GM21717 (cell line): Measurements from ENCODE around the gene SH3RF2.
"Not testable (repeated sequence)": the region's sequence is repeated elsewhere in the genome, so short reads cannot be mapped to it uniquely, and the experiment has no call there.

Source experiments
- ATAC-seq: cut with Tn5 transposase; IDR thresholded peaks from one replicate; pipeline ENCODE4 v1.9.1; 2021; ENCODE audit warnings: mild to moderate bottlenecking, moderate library complexity; ENCODE audit not compliant: unreplicated experiment

Gene SH3RF2

DNA sequence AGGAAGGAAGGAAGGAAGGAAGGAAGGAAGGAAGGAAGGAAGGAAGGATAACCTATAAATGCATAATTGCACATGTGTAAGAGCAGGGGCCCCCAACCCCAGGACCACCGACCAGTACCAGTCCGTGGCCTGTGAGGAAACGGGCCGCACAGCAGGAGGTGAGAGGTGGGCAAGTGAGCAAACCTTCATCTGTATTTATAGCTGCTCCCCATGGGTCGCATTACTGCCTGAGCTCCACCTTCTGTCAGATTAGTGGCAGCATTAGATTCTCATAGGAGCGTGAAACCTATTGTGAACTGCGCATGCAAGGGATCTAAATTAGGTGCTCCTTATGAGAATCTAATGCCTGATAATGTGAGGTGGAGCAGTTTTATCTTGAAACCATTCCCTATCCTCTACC lies 66.1 kb downstream of the SH3RF2 start:
- no peak for ATAC-seq

DNA sequence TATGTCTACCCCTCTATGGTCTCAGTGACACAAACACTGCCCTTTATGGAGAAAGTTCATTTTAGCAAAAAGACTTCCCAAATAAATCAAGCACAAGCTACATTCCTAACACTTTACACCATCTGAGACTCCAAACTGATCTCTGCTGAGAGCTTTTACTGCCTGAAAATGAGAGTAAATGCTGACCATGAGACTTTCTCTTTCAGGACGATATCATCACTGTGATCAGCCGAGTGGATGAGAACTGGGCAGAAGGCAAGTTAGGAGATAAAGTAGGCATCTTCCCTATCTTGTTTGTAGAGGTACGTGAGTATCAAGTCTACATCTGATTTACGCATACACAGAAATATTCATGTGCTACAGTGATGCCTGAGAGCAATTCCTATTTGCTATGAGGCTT lies 67.5 kb downstream of the SH3RF2 start:
- ATAC-seq = no peak

DNA sequence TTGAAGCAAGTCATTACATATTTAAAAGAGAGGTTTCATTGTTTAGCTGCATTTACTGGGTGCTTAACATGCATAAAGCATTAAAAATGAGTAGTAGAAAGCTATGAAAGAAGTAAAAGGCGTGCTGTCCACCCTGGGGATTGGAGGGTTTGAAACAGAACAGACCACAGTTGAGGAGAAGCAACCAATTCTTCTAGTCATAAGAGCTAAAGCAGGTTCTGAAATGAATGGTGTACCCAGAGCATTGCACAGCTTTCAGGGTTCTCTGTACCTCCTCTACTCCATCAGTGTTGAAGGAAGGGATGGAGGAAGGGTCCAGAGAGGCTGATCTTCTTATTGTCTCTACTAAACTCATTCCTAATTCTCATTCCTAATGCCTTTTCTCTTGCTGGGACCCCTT lies 68.9 kb downstream of the SH3RF2 start:
- ATAC-seq = no peak

DNA sequence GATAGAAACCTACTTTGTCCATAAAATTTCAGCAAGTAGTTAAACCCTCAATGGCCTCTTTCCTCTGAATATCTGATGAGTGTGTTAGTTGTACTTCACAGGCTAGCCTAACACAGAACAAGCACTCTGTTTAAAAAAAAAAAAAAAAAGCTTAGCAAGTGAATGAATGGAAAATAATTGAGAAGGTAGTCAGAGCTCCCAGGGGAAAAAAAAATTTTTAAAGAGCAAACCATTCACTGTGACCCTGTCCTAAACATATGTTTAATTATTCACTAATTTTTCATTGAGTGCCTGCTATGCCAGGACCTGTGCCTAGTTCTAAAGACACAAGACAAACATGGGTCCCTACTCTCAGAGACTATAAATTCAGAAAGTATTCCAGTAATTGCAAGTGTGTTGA lies 69.3 kb downstream of the SH3RF2 start:
- no peak for ATAC-seq

DNA sequence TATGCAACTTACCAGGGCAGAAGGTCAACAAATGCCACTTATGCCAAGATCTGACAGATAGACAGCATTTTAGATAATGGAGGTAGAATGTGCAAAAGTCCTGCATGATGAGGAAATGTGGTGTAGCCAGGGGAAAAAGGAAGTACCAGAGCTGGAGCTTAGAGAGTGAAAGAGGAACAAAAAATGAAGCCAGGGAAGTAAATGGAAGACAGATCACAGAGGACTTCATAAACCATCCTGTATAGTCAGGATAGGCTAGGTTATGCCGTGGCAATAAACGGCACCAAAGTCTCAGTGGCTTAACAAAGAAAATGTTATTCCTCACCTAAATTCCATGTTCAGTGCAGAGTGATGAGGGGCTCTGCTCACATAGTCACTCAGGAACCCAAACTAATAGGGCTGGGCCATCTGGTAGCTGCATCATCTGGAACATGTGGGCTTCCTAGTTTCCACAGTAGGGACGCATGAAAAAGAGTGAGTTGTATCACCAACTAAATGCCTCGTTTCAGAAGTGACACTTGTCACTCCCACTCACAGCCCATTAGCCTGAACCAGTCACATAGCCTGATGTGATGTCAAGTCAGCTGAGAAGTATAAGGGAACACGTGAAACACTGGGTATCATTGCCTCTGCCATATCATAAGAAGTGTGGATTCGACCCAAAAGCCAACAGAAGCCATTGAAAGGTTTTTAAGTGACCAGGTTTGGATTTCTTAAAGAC lies 70.3 kb downstream of the SH3RF2 start:
- no peak for ATAC-seq

DNA sequence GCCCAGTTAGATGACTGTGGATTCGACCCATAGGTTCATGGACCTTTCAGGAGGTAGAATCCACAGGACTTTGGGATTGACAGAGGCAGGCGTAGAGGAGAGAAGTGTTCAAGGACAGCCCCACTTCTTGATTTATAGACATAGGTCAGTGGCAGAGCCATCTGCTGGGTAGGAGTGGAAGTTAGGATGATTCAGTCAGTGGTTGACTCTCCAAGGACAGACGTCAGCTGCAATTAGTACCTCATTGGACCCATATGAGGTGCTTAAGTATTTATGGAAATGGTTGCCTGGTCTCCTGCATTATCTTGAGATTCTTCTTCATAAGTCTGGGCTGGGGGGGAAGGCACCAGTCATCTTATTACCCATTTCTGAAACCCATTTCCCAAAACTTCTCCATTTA lies 70.9 kb downstream of the SH3RF2 start:
- ATAC-seq = no peak

DNA sequence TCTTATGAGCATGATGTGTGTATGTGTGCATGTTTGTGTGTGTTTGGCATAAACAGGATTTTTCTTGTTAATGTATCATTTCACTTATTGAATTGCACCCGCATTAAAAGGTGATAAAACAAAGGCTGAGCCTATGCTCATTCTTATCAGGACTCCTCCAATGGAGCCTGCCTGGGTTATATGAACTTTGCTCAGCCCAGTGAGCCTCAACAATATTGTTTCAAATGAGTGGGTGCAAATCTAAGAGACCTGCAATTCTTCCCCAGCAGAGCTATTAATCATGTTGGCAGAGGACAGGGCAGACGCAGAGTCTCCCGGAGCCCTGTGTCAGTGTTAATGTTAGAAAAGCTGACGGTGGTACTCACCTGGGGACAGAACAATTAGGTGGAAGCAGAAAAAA lies 71.6 kb downstream of the SH3RF2 start:
- ATAC-seq = no peak

DNA sequence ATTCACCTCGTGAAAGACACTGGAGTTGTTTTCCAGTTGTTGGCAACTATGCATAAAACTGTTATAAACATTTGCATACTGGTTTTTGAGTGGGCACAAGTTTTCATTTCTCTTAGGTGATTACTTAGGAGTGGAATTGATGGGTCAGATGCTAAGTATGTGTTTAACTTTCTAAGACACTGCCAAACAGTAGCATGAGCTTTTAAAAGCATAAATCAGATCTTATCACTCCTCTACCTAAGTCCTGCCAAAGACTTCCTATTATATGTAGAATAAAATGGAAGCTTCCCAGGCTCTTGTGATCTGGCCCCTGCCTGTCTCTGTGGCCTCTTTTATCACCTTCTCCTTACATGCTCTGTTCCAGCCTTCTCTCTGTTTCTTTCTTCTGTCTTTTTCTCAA lies 72.6 kb downstream of the SH3RF2 start:
- ATAC-seq = no peak

DNA sequence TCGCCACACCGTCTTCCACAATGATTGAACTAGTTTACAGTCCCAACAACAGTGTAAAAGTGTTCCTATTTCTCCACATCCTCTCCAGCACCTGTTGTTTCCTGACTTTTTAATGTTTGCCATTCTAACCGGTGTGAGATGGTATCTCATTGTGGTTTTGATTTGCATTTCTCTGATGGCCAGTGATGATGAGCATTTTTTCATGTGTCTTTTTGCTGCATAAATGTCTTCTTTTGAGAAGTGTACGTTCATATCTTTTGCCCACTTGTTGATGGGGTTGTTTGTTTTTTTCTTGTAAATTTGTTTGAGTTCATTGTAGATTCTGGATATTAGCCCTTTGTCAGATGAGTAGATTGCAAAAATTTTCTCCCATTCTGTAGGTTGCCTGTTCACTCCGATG lies 74.1 kb downstream of the SH3RF2 start:
- ATAC-seq = not testable (repeated sequence)

DNA sequence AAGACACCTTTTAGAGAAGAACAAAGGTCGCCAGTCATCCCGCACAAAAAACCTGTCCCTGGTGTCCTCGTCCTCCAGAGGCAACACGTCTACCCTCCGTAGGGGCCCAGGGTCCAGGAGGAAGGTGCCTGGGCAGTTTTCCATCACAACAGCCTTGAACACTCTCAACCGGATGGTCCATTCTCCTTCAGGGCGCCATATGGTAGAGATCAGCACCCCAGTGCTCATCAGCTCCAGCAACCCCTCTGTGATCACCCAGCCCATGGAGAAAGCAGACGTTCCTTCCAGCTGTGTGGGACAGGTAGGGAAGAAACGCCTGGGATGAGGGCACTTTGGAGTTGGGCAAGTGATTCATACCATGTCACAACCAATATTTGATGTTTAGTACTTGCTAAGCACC lies 77.4 kb downstream of the SH3RF2 start:
- no peak for ATAC-seq

DNA sequence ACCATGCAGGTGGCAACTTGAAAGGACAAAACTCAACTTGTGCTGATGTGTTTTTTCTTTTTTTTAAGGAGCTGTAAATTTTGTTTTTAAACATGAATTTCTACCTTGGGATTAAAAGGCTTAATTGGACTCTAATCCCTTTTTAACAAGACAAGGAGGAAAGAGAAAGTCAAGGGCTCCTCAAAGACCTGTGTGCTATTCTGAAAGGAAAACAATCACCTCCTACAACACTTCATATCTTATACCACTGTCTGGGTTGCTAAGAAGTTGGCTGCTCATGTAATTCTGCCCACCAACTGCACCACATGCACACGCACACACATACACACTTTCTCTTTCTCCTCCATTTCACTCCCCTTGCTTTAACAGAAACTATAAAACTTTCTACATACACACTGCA lies 78.6 kb downstream of the SH3RF2 start:
- no peak for ATAC-seq

DNA sequence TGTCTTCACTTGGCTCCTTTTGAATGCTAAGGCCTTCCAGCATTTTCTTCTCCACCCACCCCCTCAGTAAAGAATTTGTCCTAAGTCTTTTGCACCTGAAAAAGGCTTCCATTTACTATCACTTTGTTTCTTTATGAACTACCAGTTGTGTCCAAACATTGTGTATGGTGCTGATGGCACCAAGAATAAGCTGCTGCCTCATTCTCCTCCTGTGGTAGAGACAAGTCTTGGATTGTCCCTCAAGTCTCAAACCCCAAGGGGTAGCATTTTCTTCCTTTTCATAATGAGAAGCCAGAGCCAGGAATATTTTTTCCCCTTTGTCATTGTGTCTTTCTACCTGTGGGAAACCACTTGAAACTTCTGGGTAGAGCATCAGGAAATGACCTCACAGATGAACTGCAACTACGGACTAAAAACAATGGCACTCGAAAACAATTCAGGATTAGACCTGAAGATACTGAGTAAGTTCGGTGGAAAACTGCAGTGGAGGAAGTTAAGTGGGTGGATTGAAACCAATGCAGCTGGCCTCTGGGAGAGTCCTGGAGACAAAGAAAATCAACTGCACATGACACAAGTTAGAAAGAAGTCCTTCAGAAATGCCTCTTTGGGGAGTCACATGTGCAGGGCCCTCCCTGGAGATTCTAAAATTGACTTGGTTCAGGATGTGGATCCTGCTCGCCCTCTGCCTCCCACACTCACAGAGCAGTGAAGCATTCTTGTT lies 80.5 kb downstream of the SH3RF2 start:
- no peak for ATAC-seq

DNA sequence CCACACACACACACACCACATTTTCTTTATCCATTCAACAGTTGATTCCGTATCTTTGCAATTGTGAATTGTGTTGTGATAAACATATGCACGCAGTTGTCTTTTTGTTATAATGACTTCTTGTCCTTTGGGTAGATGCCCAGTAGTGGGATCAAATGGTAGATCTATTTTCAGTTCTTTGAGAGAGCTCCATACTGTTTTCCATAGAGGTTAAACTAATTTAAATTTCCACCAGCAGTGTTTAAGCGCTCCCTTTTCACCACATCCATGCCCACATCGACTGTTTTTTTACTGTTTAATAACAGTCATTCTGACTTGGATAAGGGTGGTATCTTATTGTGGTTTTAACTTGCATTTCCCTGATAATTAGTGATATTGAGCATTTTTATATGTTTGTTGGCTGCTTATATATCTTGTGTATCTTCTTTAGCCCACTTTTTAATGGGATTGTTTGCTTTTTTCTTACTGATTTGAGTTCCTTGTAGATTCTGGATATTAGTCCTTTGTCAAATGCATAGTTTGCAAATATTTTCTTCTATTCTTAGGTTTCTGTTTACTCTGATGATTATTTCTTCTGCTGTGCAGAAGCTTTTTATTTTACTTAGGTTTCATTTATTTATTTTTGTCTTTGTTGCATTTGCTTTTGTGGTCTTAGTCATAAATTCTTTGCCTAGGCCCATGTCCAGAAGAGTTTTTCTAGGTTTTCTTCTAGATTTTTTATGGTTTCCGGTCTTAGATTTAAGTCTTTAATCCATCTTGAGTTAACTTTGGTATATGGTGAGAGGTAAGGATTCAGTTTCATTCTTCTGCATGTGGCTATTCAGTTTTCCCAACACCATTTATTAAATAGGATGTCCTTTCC lies 82.4 kb downstream of the SH3RF2 start:
- no peak for ATAC-seq

DNA sequence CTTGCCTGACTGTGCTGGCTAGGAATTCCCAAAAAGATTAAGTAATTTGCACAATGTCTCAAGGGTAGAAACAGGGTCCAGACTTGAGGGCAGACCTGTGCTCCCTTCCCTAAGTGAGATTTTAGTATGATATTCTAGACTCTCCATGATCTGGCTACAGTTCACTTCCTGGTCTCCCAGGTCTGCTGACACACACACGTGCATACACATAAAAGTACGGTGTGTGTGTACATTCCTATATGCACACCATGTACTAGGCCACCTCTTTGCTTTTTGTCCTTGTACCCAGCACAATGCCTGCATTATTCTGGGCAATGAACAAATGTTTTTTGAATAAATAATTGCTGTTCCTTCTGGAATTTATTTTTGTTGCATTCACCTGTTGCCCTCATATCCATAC lies 83.7 kb downstream of the SH3RF2 start:
- no peak for ATAC-seq

DNA sequence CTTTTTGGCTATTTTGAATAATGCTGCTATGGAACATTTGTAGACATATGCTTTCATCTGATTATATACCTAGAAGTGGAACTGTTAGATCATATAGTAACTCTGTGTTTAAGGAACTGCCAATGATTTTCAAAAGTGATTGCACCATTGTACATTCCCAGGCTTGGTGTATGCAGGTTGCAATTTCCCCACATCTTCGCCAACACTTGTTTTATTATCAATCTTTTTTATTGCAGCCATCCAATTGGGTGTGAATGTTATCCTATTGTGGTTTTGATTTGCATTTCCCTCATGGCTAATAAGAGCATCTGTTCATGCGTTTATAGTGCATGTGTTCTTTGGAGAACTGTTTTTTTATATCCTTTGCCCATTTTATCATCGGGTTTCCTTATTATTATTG lies 87.7 kb downstream of the SH3RF2 start:
- no peak for ATAC-seq

DNA sequence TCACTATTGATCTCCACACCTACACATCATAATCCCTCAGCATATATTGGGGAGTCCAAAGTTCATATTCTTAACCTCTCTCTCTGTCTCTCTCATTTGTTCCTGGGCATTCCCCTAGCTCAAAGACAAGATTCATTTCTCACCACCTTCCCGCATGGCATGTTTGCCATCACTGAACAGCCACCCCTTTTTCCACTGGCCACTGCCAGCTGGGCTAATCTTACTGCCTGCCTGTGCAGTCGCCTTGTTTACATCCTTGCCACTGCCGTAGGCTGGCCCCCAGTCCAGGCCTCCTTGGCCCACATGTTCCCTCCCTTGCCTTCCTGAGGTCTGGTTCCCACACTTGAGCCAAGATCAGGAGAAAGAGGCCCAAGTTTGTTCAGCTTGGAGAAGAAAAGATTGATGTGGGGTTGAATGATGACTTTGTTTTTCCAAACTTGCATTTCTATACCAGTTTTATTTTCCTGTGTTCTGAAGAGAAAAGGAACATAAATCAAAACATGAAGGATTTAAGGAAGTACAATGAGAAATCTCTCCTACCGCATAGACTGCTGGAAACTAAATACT lies 88.8 kb downstream of the SH3RF2 start:
- no peak for ATAC-seq

DNA sequence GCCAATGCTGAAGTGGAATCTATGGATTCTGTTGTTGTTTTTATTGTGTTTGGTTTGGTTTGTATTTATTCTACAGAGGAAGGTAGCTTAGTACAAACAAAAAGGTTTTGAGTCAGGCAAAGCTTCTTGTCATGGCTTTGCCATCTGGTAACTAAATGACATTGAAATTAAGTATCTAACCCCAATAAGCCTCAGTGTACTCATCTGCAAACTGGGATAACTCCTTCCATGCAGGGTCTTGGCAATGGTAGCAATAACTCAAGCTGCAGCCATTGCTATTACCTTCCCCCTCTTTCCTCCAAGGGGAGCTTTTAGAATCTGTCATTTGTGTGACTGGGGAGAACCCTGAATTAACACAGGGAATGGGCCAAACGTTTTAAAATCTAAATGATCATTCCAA lies 89.3 kb downstream of the SH3RF2 start:
- no peak for ATAC-seq

DNA sequence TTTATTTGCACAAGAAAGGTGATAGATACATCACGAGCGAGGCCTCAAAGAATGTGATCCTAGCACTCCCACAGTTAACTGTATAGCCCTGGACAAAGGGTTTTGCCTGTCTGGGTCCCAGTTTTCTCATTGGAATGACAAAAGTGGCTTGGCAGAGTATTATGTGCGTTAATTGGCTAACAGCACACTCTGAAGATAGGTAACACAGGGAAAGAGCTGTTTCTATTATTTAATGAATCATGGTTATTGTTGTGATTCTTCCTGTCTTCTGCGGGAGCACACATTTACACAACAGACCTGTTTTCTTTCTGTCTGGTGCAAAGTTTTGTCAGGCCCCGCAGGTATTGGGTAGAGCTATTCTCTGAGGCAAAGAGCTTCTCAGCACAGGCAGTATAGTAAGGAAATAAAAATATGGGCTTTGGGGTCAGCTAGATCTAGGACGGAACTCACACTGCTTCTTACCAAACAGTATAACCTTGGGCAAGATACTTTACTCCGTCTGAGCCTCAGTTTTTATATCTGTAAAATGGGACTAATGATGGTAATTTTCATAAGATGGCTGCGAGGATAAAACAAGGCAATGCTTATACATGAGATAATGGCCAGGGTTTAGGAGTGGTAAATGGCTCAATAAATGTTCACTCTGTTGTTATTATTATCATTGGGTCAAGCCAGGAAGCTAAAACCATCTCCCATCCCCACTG lies 90.1 kb downstream of the SH3RF2 start:
- no peak for ATAC-seq

DNA sequence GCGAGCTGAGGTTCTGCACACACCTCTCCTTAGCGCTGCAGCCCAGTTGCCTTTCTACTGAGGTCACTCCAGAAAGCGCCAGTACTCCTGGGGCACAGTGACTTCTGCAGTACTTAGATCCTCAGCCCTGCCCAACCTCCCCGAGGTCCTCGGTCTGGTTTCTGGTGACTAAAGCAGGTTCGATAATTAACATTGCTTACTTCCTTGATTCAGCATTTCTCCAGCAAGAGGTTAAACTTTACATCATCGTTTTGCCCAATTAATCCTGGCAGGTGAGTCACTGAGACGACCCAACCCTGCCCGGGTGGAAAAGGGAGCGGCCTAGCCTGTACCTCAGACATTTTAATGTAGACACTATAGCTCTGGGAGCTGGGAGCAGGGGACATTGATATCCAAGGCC lies 91.4 kb downstream of the SH3RF2 start:
- ATAC-seq = no peak

DNA sequence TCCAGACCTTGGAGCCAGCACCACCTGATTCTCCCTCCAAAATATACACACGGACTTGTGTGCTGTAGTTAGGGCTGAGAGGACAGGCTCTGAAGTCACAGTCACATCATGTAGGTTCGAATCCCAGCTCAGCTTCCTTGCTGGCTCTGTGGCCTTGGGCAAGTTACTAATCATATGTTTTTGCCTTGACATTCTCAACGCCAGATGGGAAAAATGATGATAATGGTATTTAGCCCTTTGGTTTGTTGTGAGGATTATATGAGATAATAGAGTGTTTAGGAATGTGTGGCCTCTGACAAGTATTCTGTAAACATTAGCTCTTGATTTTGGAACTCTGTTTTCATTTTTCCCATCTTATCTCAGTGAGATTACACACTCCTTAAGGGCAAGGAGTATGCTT lies 96.5 kb downstream of the SH3RF2 start:
- ATAC-seq = no peak

DNA sequence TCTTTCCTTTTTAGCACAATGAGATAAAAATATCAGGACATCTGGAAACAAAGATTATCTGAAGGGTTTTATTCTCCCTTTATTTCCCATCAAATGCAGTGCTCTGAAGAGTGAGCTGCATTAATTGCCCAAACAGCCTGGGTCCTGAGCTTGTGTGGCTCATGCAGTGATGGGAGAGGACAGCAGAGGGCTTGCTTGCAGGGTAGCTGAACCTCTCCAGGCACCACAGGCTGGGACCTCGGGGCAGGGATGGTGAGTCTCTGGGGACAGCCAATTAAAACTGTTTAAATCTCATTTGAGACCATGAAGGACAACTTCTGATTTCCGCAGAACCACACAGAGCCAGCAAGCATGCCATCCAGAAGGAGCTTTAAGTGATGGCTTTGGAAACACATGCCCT lies 97.7 kb downstream of the SH3RF2 start:
- ATAC-seq = no peak
